Gastrocnemius medialis (tissue), 4 donors: Measurements from ENCODE around the gene TMEM174.
"Not testable (repeated sequence)": the region's sequence is repeated elsewhere in the genome, so short reads cannot be mapped to it uniquely, and the experiment has no call there.

ENCODE experiments used
- POLR2A ChIP-seq, 2 donors: fragments of 450-650 bp; IDR thresholded peaks; one replicate each; pipeline ENCODE4 v1.6.1; 2017; ENCODE audit warnings: antibody characterized with exemption in 2 of 2, mild to moderate bottlenecking in 2 of 2, moderate library complexity in 2 of 2
- TF ChIP-seq, protein P1 (sequence below), 5 experiments: fragments of 450-650 bp in 3 of 5; fragments of 200-600 bp in 2 of 5; sonication (generic) in 2 of 5; IDR thresholded peaks in 4 of 5; conservative IDR thresholded peaks in 1 of 5; 1 replicate in 4 of 5; 2 replicates in 1 of 5; pipeline ENCODE4 v1.5.1; 2016 to 2019; ENCODE audit warnings: antibody characterized with exemption in 5 of 5, mild to moderate bottlenecking in 3 of 5, moderate library complexity in 3 of 5

DNA sequence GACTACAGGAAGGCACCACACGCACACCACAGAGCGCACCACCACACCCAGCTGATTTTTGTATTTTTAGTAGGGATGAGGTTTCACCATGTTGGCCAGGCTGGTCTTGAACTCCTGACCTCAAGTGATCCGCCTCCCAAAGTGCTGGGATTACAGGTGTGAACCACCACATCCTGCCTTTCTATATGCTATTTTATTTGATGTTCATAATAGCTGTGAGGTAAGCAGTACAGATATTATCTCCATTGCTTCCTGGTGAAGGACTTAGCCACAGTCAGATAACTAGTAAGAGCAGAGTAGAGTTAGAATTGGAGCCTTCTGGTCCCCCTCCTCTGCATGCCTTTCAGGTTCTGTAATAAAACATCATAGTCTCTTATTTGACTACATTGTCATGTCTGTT lies 46.3 kb downstream of the TMEM174 start:
- TF ChIP-seq, protein P1, sequence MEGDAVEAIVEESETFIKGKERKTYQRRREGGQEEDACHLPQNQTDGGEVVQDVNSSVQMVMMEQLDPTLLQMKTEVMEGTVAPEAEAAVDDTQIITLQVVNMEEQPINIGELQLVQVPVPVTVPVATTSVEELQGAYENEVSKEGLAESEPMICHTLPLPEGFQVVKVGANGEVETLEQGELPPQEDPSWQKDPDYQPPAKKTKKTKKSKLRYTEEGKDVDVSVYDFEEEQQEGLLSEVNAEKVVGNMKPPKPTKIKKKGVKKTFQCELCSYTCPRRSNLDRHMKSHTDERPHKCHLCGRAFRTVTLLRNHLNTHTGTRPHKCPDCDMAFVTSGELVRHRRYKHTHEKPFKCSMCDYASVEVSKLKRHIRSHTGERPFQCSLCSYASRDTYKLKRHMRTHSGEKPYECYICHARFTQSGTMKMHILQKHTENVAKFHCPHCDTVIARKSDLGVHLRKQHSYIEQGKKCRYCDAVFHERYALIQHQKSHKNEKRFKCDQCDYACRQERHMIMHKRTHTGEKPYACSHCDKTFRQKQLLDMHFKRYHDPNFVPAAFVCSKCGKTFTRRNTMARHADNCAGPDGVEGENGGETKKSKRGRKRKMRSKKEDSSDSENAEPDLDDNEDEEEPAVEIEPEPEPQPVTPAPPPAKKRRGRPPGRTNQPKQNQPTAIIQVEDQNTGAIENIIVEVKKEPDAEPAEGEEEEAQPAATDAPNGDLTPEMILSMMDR (IDR thresholded peaks at IDR 0.05 in 4 of 5, conservative IDR thresholded peaks at IDR 0.05 in 1 of 5), result not testable (repeated sequence)
- not testable (repeated sequence) for TF ChIP-seq POLR2A (IDR thresholded peaks at IDR 0.05)
